CD4-positive, alpha-beta T cell (primary cell): ENCODE measurements around the gene SAMSN1. TPM values are rescaled to one million over a fixed set of nuclear protein-coding genes. Genes with fewer than 3 reads are reported as not detected.

Source experiments
- ATAC-seq: fragments of 200-7000 bp; cut with Tn5 transposase; one replicate; pipeline ENCODE4 v1.10.0; 2022; ENCODE audit warnings: mild to moderate bottlenecking; ENCODE audit not compliant: poor library complexity
- CTCF ChIA-PET: fragments of 350-600 bp; sonication (Branson Sonifier 250); formaldehyde crosslinking; loops from one replicate; lab custom pipeline; 2021; ENCODE audit warnings: antibody characterized with exemption, inconsistent platforms; lab: Charles Lee
- POLR2A ChIA-PET: fragments of 350-600 bp; sonication (Branson Sonifier 250); formaldehyde crosslinking; loops from one replicate; lab custom pipeline; 2021; ENCODE audit warnings: antibody characterized with exemption, inconsistent platforms; lab: Charles Lee
- DNase-seq, 14 experiments: peaks; one replicate each; pipeline ENCODE4 v3.0.0-alpha.2; 2013 to 2020; ENCODE audit warnings: mixed read lengths in 2 of 14
- H3K27ac ChIP-seq, 2 donors: one replicate each; pipeline versions ENCODE4 v1.5.1 to v1.7.0; 2013; ENCODE audit warnings: low read length in 2 of 2, low read depth in 1 of 2, mild to moderate bottlenecking in 1 of 2
- H3K27me3 ChIP-seq, 2 experiments: 1 replicate in 1 of 2; 2 replicates in 1 of 2; pipeline versions ENCODE4 v1.6.1 to v1.7.0; 2013; ENCODE audit warnings: low read length in 2 of 2, control low read depth in 1 of 2, mild to moderate bottlenecking in 1 of 2, moderate library complexity in 1 of 2; ENCODE audit not compliant: insufficient read depth in 2 of 2, control insufficient read depth in 1 of 2
- H3K36me3 ChIP-seq: one replicate; pipeline ENCODE4 v1.6.1; 2013; ENCODE audit warnings: low read length, control low read depth; ENCODE audit not compliant: insufficient read depth
- H3K4me1 ChIP-seq: one replicate; pipeline ENCODE4 v1.6.1; 2013; ENCODE audit warnings: low read length, control low read depth; ENCODE audit not compliant: insufficient read depth
- H3K4me3 ChIP-seq: one replicate; pipeline ENCODE4 v1.5.1; 2013; ENCODE audit warnings: mild to moderate bottlenecking, low read length, moderate library complexity
- H3K9me3 ChIP-seq, 2 experiments: 1 replicate in 1 of 2; 2 replicates in 1 of 2; pipeline versions ENCODE4 v1.6.1 to v1.7.0; 2013; ENCODE audit warnings: low read length in 2 of 2, mild to moderate bottlenecking in 2 of 2, control low read depth in 1 of 2, moderate library complexity in 1 of 2; ENCODE audit not compliant: control insufficient read depth in 1 of 2, insufficient read depth in 1 of 2
- H3K27ac Mint-ChIP-seq: one replicate; pipeline ENCODE4 v1.8.0; 2020; ENCODE audit warnings: mixed read lengths
- H3K27me3 Mint-ChIP-seq: one replicate; pipeline ENCODE4 v1.8.0; 2021; ENCODE audit warnings: mixed read lengths
- H3K36me3 Mint-ChIP-seq: one replicate; pipeline ENCODE4 v1.8.0; 2021; ENCODE audit warnings: low read depth, mixed read lengths
- H3K4me1 Mint-ChIP-seq: one replicate; pipeline ENCODE4 v1.8.0; 2021; ENCODE audit warnings: low read depth, mixed read lengths
- H3K4me3 Mint-ChIP-seq: one replicate; pipeline ENCODE4 v1.8.0; 2020; ENCODE audit warnings: mild to moderate bottlenecking, mixed read lengths
- H3K9me3 Mint-ChIP-seq: one replicate; pipeline ENCODE4 v1.8.0; 2020; ENCODE audit warnings: mixed read lengths
- CTCF ChIP-seq: fragments of 200-600 bp; IDR thresholded peaks from one replicate; pipeline ENCODE4 v1.8.0; 2022; ENCODE audit warnings: antibody characterized with exemption, mild to moderate bottlenecking
- intact Hi-C, 2 experiments: fragments of 100-400 bp; cut with DNase I in 1 of 2; cut with micrococcal nuclease in 1 of 2; formaldehyde crosslinking; loops; one replicate each; pipeline versions ENCODE4 v1.15.1 to v1.9.0; 2023 to 2025; cut with DNase I, micrococcal nuclease
- total RNA-seq, 174 experiments: library from RNA in 2 of 174; stranded (reverse) in 2 of 174; gene quantifications; one replicate each; pipeline ENCODE4 v1.2.3 and lab custom pipeline; 2021 to 2026

SAMSN1 gene
- total RNA-seq, 2 experiments from 2014 or later: 51.2 to 51.3 TPM

GRCh38 chr21:14531757-14532316, 14.3 kb downstream of the SAMSN1 start:
- TF ChIP-seq CTCF: no peak
- ATAC-seq: no peak
- peaks cover 2% of the 10 kb centered on the region for H3K36me3 ChIP-seq
- peaks cover 4% of the 10 kb centered on the region for H3K9me3 Mint-ChIP-seq
- peaks cover 27% of the 10 kb centered on the region for H3K4me1 ChIP-seq
- intact Hi-C loops: no loop called here
- H3K27me3 ChIP-seq: no peaks in the 10 kb centered on the region
- H3K27ac Mint-ChIP-seq: peak overlapping the region; percentile 61
- H3K4me3 ChIP-seq: no peak overlapping the region
- H3K36me3 Mint-ChIP-seq: peaks cover 35% of the 10 kb centered on the region
- no peak for DNase-seq
- no peak overlapping the region for H3K4me3 Mint-ChIP-seq
- peaks cover 0 to 4% of the 10 kb centered on the region in 2 experiments for H3K9me3 ChIP-seq
- CTCF ChIA-PET: interaction anchor here (0.9 to 1.6 kb wide), 2 partner anchors 11 to 206 kb away, joined by 3 to 5 read pairs; no protein-coding TSS in a partner anchor
- no peak overlapping the region for H3K27ac ChIP-seq
- no peaks in the 10 kb centered on the region for H3K27me3 Mint-ChIP-seq
- H3K4me1 Mint-ChIP-seq: peaks cover 67% of the 10 kb centered on the region
- POLR2A ChIA-PET: interaction anchor here (0.8 to 1.4 kb wide), 2 partner anchors 70 to 149 kb away, joined by 3 read pairs; partner anchors contain the start of gene HSPA13

- peaks cover 33% of the 10 kb centered on the region for H3K4me1 ChIP-seq
- peaks cover 0 to 4% of the 10 kb centered on the region in 2 experiments for H3K9me3 ChIP-seq
- Mint-ChIP-seq H3K27ac (no peak overlapping the region), H3K4me1 (peaks cover 73% of the 10 kb centered on the region), H3K9me3 (peaks cover 4% of the 10 kb centered on the region), H3K4me3 (no peak overlapping the region), H3K27me3 (no peaks in the 10 kb centered on the region), H3K36me3 (peaks cover 30% of the 10 kb centered on the region)
- DNase-seq: no peak
- no peak overlapping the region for H3K4me3 ChIP-seq
- no peak overlapping the region for H3K27ac ChIP-seq
- ChIA-PET CTCF (no interaction called here), POLR2A (interaction anchor here (1.4 kb wide), 1 partner anchor 148 kb away, joined by 3 read pairs; the partner anchor contains the start of gene HSPA13)
- no peak for ATAC-seq
- no peak for TF ChIP-seq CTCF
- intact Hi-C loops: no loop called here
- no peaks in the 10 kb centered on the region for H3K27me3 ChIP-seq
- H3K36me3 ChIP-seq: no peaks in the 10 kb centered on the region
These were observed 15.5 kb downstream of the SAMSN1 start for GRCh38 chr21:14530592-14530991.

- no peak for TF ChIP-seq CTCF
- Histone ChIP-seq H3K9me3 (peaks cover 0 to 4% of the 10 kb centered on the region in 2 experiments), H3K4me3 (no peak overlapping the region), H3K4me1 (peaks cover 23% of the 10 kb centered on the region), H3K36me3 (no peaks in the 10 kb centered on the region), H3K27me3 (no peaks in the 10 kb centered on the region), H3K27ac (no peak overlapping the region)
- ChIA-PET POLR2A (no interaction called here), CTCF (no interaction called here)
- ATAC-seq (no peak), DNase-seq (no peak)
- peak overlapping the region; percentile 50 for H3K27ac Mint-ChIP-seq
- intact Hi-C loops: loop anchor here (2.0 to 10.0 kb wide), 3 partner anchors 14 to 206 kb away; no protein-coding TSS in a partner anchor
- peak overlapping the region; percentile 62 for H3K4me3 Mint-ChIP-seq
- H3K9me3 Mint-ChIP-seq: no peaks in the 10 kb centered on the region
- peaks cover 71% of the 10 kb centered on the region for H3K4me1 Mint-ChIP-seq
- no peaks in the 10 kb centered on the region for H3K27me3 Mint-ChIP-seq
- peaks cover 13% of the 10 kb centered on the region for H3K36me3 Mint-ChIP-seq
These were observed 17.3 kb downstream of the SAMSN1 start for GRCh38 chr21:14528815-14529214.
